HG03442 (cell line): Measurements from ENCODE around the gene ZYG11B.
"Not testable (repeated sequence)": the region's sequence is repeated elsewhere in the genome, so short reads cannot be mapped to it uniquely, and the experiment has no call there.

Experiments used
- ATAC-seq: cut with Tn5 transposase; IDR thresholded peaks from one replicate; pipeline ENCODE4 v1.9.1; 2021; ENCODE audit warnings: mild to moderate bottlenecking, moderate library complexity; ENCODE audit not compliant: unreplicated experiment

Gene ZYG11B

DNA sequence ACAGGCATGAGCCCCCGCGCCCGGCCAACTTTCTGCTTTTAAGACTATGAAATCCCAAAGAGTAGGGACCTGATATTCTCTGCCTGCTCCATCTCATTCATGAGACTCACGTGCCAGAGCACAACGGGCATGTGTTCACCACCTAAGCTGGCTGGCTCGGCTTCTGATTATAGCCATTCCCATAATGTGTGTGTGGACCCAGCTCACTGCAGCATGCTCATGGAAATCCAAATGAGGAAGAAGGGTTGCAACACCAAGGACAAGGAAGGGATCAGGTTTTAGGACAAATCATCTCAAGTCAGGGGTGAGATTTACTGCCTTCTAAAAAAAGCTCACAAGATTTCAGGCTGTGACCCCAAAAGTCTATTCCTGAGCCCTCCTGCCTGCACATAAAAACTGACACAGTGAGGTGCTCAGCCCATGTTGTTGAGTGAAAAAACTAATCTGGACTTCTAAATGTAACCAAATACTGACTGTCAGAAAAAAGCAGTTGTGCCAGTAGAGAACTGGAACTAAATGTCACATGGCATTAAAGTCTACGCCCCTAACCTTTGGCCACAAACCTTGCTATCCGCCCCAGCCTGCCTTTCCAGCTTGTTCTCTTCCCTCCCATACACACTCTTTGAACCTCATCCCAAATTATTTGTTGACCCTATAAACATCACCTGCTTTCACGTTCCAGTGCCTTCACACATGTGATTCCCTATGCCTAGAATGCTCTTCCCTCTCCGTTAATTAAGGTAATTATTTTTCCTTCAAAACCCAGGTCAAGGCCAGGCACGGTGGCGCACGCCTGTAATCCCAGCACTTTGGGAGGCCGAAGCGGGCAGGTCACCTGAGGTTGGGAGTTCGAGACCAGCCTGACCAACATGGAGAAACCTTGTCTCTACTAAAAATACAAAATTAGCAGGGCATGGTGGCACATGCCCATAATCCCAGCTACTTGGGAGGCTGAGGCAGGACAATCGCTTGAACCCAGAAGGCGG is 19.0 kb upstream of the ZYG11B start:
- no peak for ATAC-seq

DNA sequence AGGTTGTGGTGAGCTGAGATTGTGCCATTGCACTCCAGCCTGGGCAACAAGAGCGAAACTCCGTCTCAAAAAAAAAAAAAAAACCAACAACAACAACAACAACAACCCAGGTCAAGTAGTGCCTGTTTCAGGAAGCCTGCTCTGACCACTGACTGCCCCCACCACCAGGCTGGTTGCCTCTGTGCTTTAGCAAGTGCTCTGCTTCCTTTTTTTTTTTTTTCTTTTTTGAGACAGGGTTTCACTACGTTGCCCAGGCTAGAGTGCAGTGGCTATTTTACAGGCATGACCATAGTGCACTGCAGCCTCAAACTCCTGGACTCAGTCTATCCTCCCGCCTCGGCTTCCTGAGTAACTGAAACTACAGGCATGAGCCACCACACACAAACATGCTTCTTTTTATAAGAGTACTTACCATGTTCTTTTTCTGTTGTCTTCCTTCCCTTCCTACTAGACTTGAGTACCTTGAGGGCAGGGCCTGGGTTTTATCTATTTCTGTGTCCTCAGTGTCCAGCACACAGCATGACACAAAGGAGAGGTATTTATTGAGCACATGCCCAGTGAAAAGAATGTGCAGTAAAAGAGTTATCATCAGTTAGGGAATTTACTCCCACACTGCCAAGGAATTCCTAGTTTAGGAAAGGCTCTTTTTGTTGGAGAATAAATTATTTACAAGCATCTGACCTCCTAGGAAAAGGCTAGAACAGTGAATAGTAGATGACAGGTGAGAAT is 18.2 kb upstream of the ZYG11B start:
- ATAC-seq, result no peak

DNA sequence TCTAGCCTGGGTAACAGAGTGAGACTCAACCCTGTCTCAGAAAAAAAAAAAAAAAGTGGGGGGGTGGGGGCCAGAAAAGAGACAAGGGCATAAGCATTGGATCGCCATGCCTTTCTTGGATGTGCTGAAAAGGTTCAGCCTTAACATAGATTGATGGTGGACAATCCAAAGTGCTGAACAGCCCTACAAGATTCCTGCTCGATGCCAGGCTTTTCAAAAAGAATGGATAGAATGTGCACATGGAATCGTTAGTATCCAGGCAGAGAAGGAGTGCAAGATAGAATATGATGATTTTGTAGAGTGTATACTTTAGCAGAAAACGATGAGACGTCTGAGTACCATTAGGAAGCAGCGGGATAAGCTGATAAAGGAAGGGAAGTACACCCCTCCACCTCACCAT is 17.2 kb upstream of the ZYG11B start:
- no peak for ATAC-seq

DNA sequence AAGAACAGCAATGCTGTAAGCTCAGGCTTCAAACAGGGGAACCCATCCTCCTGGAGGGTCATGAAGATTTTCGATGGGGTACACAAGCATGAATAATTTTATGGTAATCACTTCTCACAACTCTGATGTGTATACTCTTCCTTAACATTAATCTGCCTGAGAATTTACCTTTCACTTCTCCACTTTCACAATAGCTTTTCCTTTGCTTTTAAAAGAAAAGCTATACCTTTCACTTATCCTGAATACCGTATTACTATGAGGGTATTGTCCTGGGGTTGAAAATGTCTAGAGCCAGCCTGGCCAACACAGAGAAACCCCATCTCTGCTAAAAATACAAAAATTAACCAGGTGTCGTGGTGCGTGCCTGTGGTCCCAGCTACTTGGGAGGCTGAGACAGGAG is 12.7 kb upstream of the ZYG11B start:
- ATAC-seq, result no peak

DNA sequence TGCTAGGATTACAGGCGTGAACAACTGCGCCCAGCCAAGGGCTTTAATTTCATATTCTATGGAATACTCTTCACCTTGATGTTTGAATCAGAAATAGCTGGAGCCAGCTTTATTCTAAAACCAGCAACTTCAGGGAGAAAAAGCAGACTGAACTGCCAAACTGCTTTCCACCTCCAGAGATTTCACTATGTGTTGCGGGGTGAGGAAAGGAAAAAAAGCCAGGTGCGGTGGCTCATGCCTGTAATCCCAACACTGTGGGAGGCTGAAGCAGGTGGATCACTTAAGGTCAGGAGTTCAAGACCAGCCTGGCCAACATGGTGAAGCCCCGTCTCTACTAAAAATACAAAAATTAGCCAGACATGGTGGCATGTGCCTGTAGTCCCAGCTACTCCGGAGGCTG is 11.0 kb upstream of the ZYG11B start:
- ATAC-seq, result not testable (repeated sequence)

DNA sequence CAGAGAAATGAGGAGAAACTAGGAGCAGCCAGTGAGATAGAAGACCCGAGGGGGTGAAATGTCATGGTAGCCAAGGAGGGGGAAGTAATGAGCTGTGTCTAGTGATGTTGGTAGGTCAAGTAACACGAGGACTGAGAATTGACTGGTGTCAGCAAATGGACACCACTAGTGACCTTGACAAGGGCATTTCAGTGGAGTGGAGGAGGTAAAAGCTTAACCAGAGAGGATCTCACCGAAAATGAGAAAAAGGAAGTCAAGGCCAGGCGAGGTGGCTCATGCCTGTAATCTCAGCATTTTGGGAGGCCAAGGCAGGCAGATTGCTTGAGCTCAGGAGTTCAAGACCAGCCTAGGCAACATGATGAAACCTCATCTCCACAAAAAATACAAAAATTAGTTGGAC is 3.0 kb upstream of the ZYG11B start:
- ATAC-seq, result no peak

DNA sequence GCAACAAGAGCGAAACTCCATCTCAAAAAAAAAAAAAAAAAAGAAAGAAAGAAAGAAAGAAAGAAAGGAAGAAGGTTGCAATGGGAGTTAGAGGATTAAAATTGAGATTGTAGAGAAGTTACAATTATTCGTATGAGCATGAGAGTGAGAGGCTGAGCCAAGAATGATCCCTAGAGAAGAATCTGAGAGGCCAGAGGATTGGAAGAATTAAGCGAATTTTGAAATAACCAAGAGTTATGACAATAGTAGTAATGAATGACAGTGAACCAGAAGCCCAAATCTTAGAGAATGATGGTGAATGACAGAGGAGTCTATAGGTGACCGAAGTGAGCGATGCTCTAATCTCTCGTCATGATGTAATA is 369 bp upstream of the ZYG11B start:
- ATAC-seq, result no peak

DNA sequence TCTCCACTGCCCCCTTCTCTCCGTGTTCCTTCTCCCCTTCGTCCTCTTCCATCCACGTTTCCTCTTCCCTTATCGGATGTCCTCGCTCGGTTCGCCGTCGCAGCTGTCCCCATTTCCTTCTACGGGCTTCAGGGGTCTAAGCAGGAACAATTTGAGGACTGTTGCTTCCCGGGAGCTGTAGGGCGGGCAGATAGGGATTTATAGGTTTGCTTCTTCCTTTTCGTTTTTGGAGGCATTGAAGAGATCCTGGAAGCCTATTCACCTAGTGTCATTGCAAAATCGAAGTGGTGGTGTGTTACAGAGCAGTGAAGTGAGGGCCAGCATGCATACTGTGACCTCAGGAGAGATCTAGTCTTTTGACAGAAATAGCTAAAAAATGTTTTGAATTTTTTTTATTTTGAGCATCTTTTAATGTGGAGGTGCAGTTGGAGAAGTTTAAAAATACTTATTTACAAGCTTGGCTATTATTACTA is 897 bp downstream of the ZYG11B start:
- ATAC-seq, result no peak

DNA sequence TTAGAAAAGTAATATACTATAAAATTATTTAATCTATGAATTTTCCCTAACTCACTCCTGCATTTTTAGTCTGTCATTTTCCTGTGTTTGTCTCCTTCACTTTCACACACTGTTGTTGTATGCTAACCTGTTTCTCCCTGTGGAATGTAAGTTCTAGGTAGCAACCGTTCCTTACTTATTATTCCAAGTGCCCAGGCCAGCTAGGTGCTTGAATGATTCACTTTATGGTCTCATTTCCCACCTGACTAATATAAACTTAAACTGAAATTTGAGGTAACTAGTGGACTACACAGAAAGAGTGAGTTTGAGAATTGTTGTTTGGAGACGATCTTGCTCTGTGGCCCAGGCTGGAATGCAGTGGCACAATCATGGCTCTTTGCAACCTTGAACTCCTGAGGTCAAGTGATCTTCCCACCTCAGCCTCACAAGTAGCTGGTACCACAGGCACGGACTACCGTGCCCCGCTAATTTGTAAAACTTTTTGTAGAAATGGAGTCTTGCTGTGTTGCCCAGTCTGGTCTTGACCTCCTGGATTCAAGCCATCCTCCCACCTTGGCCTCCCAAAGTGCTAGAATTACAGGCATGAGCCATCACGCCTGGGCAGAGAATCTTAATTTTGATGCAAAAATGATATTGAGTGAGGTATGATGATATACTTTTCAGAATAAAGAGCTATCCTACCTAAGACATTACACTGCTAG is 1.9 kb downstream of the ZYG11B start:
- ATAC-seq, result no peak

DNA sequence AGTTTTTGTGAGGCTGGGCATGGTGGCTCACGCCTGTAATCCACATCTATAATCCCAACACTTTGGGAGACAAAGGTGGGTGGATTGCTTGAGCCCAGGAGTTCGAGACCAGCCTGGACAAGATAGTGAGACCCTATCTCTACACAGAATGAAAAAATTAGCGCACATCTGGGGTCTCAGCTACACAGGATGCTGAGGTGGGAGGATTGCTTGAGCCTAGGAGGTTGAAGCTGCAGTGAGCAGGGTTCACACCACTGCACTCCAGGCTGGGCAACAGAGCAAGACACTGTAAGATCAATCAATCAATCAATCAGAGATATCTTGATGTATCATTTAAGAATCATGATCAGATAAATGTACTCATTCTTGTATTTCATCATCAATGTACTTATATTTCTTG is 7.1 kb downstream of the ZYG11B start:
- no peak for ATAC-seq

DNA sequence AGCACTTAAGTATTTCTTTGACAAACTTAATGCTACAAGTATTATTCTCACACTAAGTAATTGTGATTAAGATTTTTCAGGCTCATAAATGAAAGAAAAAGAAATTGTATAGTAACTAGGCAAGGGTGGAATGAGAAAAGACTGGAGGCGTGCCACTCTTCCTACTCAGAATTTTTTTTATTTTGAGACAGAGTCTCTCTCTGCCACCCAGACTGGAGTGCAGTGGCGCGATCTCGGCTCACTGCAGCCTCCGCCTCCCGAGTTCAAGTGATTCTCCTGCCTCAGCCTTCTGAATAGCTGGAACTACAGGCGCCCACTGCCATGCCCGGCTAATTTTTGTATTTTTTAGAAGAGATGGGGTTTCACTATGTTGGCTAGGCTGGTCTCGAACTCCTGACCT is 9.1 kb downstream of the ZYG11B start:
- not testable (repeated sequence) for ATAC-seq

DNA sequence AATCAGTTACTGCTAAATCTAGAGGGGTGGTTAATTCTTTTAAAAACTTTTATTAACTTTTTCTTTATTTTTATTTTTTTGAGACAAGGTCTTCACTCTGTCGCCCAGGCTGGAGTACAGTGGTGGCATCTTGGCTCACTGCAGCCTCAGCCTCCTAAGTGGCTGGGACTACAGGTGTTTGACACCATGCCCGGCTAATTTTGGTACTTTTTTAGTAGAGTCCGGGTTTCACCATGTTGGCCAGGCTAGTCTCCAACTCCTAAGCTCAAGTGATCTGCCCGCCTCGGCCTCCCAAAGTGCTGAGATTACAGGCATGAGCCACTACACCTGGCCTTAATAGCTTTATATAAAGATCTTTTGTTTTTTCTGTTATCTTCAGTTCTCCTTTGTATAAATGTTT is 11.9 kb downstream of the ZYG11B start:
- no peak for ATAC-seq

DNA sequence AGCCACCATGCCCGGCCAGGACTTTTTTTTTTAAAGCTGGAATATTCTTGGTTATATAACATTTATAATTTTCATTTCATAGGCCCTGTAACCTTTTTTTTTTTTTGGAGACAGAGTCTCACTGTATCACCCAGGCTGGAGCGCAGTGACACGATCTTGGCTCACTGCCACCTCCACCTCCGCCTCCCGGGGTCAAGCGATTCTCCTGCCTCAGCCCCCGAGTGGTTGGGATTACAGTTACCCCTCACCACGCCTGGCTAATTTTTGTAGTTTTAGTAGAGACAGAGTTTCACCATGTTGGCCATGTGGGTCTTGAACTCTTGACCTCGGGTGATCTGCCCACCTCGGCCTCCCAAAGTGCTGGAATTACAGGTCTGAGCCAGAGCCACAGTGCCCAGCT is 12.6 kb downstream of the ZYG11B start:
- ATAC-seq, result no peak

DNA sequence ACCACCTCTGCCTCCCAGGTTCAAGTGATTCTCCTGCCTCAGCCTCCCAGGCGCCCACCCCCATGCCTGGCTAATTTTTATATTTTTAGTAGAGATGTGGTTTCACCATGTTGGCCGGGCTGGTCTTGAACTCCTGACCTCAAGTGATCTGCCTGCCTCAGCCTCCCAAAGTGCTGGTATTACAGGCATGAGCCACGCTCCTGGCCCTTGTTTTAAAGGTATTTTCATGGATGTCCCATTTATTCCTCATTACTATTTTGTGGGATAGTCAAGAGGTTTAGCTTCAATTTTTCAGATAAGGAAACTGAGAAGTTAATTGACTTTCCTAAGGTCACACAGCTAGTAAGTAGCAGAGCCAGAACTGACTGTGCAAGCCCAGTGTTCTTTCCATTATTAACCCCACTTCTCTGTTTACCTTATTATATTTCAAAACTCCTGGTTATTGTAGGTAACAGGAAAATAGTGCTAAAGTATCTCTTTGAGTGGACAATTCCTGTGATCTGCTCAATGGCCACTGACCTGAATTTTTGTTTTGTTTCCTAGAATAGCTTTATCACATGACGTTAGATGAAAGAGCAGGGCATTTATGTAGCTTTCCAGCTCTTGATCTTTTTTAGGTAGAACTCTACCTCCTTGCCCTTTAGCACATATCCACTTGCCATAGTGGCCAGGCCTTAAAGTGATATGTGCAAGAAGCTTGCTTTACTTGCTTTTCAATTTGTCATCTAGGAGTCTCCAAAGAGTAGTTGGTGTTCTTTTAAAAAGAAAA is 13.6 kb downstream of the ZYG11B start:
- ATAC-seq, result no peak

DNA sequence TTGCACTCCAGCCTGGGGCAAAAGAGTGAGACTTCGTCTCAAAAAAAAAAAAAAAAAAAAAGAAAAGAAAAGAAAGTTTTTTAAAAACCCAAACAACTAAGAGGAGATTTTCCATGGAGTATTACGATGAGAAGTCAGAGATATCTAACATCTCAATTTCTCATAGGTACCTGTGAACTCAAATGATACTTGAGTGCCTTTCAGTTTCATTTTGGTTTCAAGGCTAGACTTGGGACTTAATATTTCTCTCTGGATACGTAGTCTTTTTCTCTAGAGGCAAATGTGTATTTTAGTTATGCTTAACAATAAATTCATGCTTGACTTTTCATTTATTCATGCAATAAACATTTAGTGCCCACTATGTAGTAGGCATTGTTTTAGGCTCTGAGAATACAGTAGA is 15.0 kb downstream of the ZYG11B start:
- no peak for ATAC-seq

DNA sequence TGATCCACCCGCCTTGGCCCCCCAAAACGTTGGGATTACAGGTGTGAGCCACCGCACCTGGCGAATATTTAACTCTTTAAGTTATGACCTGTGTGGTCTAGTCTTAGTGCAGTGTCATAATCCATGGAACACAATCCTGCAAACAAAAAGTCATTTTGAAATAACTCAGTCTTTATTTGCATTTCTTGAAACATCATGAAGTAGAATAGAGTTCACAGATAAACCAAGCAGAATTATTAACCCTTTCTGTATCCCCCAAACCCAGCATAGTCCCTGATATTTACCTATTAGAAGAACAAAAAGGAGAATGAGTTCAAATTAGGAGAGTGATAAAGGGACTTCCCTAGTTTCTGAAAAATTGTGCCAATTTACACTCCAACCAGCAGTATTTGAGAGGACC is 19.9 kb downstream of the ZYG11B start:
- no peak for ATAC-seq

DNA sequence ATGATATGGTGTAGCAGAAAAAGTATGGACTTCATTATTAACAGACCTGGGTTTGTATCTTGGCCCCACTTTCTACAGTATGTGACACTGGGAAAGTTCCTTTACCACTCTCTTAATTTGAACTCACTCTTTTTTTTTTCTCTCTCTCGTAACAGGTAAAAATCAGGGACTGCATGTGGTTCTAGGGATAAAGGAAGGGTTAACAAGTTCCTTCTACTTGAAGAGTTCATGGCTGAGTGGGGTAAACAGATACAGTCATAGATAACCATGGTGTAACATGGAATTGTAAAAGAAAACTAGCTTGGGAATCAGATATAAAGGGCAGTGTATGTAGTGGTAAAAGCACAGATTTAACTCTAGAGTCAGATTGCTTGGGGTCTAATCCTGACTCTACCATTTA is 21.2 kb downstream of the ZYG11B start:
- ATAC-seq, result no peak

DNA sequence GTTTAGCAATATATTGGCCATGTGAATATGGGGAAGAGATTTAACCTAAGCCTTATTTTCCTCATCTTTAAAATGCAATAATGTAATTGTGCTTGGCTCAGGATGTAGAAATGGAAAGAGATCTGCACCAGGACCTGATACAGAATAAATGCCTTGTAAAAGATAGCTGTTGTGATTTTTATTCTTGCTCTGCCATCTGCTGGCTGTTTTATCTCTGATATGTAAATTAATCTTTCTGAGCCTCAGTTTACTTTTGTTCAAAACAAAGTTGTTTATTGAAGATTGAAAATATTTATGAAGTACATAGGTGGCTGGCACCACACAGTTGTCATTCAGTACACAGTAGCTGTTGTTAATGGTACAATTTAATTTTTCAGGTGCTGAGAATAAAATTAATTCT is 21.9 kb downstream of the ZYG11B start:
- ATAC-seq, result no peak

DNA sequence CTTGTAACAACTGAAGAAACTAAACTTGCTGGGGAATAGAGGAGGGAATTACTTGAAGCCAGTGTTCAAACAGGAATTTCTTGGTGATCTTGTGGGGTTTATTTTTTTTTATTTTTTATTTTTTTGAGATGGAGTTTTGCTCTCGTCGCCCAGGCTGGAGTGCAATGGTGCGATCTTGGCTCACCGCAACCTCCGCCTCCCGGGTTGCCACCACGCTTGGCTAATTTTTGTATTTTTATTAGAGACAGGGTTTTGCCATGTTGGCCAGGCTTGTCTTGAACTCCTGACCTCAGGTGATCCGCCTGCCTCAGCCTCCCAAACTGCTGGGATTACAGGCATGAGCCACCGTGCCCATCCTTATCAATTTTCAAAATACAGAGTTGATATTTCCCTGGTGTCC is 23.2 kb downstream of the ZYG11B start:
- not testable (repeated sequence) for ATAC-seq

DNA sequence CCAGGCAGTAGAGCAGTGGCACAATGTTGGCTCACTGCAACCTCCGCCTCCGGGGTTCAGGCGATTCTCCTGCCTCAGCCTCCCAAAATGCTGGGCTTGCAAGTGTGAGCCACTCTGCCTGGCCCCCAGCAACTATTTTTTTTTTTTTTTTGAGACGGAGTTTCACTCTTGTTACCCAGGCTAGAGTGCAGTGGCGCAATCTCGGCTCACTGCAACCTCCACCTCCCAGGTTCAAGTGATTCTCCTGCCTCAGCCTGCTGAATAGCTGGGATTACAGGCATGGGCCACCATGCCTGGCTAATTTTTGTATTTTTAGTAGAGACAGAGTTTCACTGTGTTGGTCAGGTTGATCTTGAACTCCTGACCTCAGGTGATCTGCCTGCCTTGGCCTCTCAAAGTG is 23.9 kb downstream of the ZYG11B start:
- ATAC-seq, result not testable (repeated sequence)
